H1 (cell line): ENCODE data around the gene MSN. TPM values are rescaled to one million over a fixed set of nuclear protein-coding genes. Genes with fewer than 3 reads are reported as not detected.

Source experiments
- ATF3 ChIP-seq: IDR thresholded peaks from 2 replicates; pipeline ENCODE4 v1.6.1; 2011; ENCODE audit warnings: low read depth, mild to moderate bottlenecking, low read length; ENCODE audit not compliant: insufficient read depth
- CHD7 ChIP-seq: fragments of 300-600 bp; sonication (generic); IDR thresholded peaks from 2 replicates; pipeline ENCODE4 v1.7.1; 2012; ENCODE audit warnings: low read length, moderate library complexity, mild to moderate bottlenecking, inconsistent platforms; ENCODE audit not compliant: insufficient replicate concordance
- JUN ChIP-seq: IDR thresholded peaks from 2 replicates; pipeline ENCODE4 v1.6.1; 2011; ENCODE audit warnings: low read depth, mild to moderate bottlenecking, improper control_type of control experiment, low read length
- RFX5 ChIP-seq: IDR thresholded peaks from 2 replicates; pipeline ENCODE4 v1.6.1; 2011; ENCODE audit warnings: low read depth, low read length, improper control_type of control experiment, borderline replicate concordance
- polyA plus RNA-seq, 7 experiments: library from polyadenylated mRNA; depleted of rRNA in 3 of 7; stranded (reverse) in 5 of 7; unstranded in 2 of 7; fragments of >200 nt in 5 of 7; fragments of 200-250 nt in 2 of 7; gene quantifications; 1 replicate in 5 of 7; 2 replicates in 1 of 7; 4 replicates in 1 of 7; pipeline versions ENCODE4 v1.2.1 to v1.2.3, GENCODE V29; 2011 to 2013; ENCODE audit warnings: missing spikeins in 2 of 7, mixed read lengths in 2 of 7
- total RNA-seq: library from RNA; stranded (reverse); fragmentation: NEBNext Ultra II Directional; extraction: Animal tissue kit (Norgen Biotek cat#: 25700); gene quantifications from 2 replicates; pipeline ENCODE4 v1.2.1, GENCODE V29; 2021

MSN gene
- total and polyA plus RNA-seq, 2 of the 8 experiments (the other 6 are each of a cell fraction or from before 2014, with no cell fraction given) = 112 to 133 TPM

GRCh38 chrX:65744965-65745364 lies 77.5 kb downstream of the MSN start (continued):
- TF ChIP-seq ATF3 (no peak), RFX5 (no peak), JUN (no peak), CHD7 (no peak)
